HG03097 (cell line): ENCODE data around the gene PINK1.

ENCODE experiments used
- ATAC-seq: cut with Tn5 transposase; IDR thresholded peaks from one replicate; pipeline ENCODE4 v1.9.1; 2021; ENCODE audit not compliant: unreplicated experiment, low FRiP score

PINK1 gene

DNA sequence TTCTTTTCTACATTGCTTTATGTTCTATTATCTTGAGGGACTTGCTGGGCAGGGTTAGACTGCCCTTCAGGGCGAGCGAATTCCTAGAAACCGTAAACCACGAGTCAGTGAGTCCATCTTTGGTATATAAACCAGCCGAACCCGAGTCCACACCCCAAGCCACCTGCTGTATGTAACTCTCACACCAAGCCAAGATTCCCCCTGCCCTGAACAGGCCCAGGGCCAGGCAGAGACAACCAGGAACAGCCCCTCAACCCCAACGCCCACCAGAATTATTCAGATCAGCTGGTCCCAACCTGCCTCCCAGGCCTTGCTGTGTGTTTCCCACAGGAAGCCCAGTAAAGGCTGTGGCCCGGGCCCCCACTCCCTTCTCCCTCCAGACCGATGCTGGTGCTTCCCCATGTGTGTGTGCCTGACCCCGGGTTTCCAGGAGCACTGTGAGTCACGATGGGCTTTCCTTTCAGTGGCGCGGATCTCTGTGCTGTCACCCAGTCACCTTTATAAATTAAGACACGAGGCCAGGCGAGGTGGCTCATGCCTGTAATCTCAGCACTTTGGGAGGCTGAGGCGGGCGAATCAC, 67.5 kb downstream of the PINK1 start:
- ATAC-seq = no peak
